Tibial artery (tissue), 4 donors: ENCODE results near the gene TRAF7.
"Not testable (repeated sequence)": the region's sequence is repeated elsewhere in the genome, so short reads cannot be mapped to it uniquely, and the experiment has no call there.

Experiments
- DNase-seq, 2 donors: peaks; one replicate each; pipeline ENCODE4 v3.0.0-alpha.2; 2019
- H3K27ac ChIP-seq, 2 donors: fragments of 200-600 bp; sonication (generic) in 1 of 2; 1 replicate in 1 of 2; 2 replicates in 1 of 2; pipeline ENCODE4 v1.5.1; 2018 to 2019; ENCODE audit warnings: mild to moderate bottlenecking in 1 of 2
- H3K27me3 ChIP-seq, 2 donors: fragments of 200-600 bp; sonication (generic) in 1 of 2; one replicate each; pipeline versions ENCODE4 v1.5.1 to v1.6.0; 2016 to 2019
- H3K36me3 ChIP-seq, 3 donors: fragments of 200-600 bp; sonication (generic) in 2 of 3; one replicate each; pipeline ENCODE4 v1.5.1; 2016 to 2019; ENCODE audit warnings: mild to moderate bottlenecking in 2 of 3
- H3K4me1 ChIP-seq, 4 donors: fragments of 200-600 bp; sonication (generic) in 2 of 4; 1 replicate in 3 of 4; 2 replicates in 1 of 4; pipeline ENCODE4 v1.5.1; 2016 to 2019
- H3K4me3 ChIP-seq, 2 donors: fragments of 200-600 bp; sonication (generic) in 1 of 2; 1 replicate in 1 of 2; 2 replicates in 1 of 2; pipeline ENCODE4 v1.5.1; 2018 to 2019; ENCODE audit warnings: mild to moderate bottlenecking in 2 of 2
- H3K9me3 ChIP-seq, 3 donors: fragments of 200-600 bp; sonication (generic) in 1 of 3; one replicate each; pipeline ENCODE4 v1.5.1; 2016 to 2019
- CTCF ChIP-seq, 2 experiments: fragments of 200-600 bp in 1 of 2; fragments of 450-650 bp in 1 of 2; IDR thresholded peaks; one replicate each; pipeline ENCODE4 v1.5.1; 2017 to 2019; ENCODE audit warnings: antibody characterized with exemption in 2 of 2, mild to moderate bottlenecking in 1 of 2, moderate library complexity in 1 of 2
- intact Hi-C: fragments of 100-400 bp; cut with DNase I; formaldehyde crosslinking; loops from one replicate; pipeline ENCODE4 v1.15.0; 2023; ENCODE audit warnings: low total_unique reads

TRAF7 gene

GRCh38 chr16:2198283-2198682, 42.7 kb downstream of the TRAF7 start:
- Histone ChIP-seq H3K9me3 (no peaks in the 10 kb centered on the region), H3K27ac (no peak overlapping the region), H3K36me3 (no peaks in the 10 kb centered on the region), H3K4me1 (peaks cover 0 to 21% (median 16%) of the 10 kb centered on the region in 4 donors), H3K4me3 (no peak overlapping the region), H3K27me3 (peaks cover 2 to 55% of the 10 kb centered on the region in 2 donors)
- intact Hi-C loops = no loop called here
- TF ChIP-seq CTCF (IDR thresholded peaks at IDR 0.05) = no peak
- DNase-seq = no peak

GRCh38 chr16:2199095-2199494, 43.5 kb downstream of the TRAF7 start:
- no peak for DNase-seq
- Histone ChIP-seq H3K27ac (no peak overlapping the region), H3K9me3 (no peaks in the 10 kb centered on the region), H3K4me1 (peaks cover 0 to 21% (median 16%) of the 10 kb centered on the region in 4 donors), H3K4me3 (no peak overlapping the region), H3K27me3 (peaks cover 2 to 46% of the 10 kb centered on the region in 2 donors), H3K36me3 (no peaks in the 10 kb centered on the region)
- intact Hi-C loops = no loop called here
- TF ChIP-seq CTCF (IDR thresholded peaks at IDR 0.05) = no peak

GRCh38 chr16:2199621-2200139, 44.1 kb downstream of the TRAF7 start:
- Histone ChIP-seq H3K4me3 (no peak overlapping the region), H3K4me1 (peaks cover 0 to 23% (median 16%) of the 10 kb centered on the region in 4 donors), H3K9me3 (no peaks in the 10 kb centered on the region), H3K27ac (no peak overlapping the region), H3K27me3 (peaks cover 2 to 41% of the 10 kb centered on the region in 2 donors), H3K36me3 (no peaks in the 10 kb centered on the region)
- no peak for TF ChIP-seq CTCF (IDR thresholded peaks at IDR 0.05)
- DNase-seq = no peak
- intact Hi-C loops = no loop called here

GRCh38 chr16:2200313-2200712, 44.7 kb downstream of the TRAF7 start:
- H3K36me3 ChIP-seq = no peaks in the 10 kb centered on the region
- intact Hi-C loops = no loop called here
- no peak overlapping the region for H3K4me3 ChIP-seq
- peaks cover 2 to 34% of the 10 kb centered on the region in 2 donors for H3K27me3 ChIP-seq
- H3K9me3 ChIP-seq = no peaks in the 10 kb centered on the region
- H3K27ac ChIP-seq = no peak overlapping the region
- no peak for TF ChIP-seq CTCF (IDR thresholded peaks at IDR 0.05)
- H3K4me1 ChIP-seq = peaks cover 0 to 22% (median 12%) of the 10 kb centered on the region in 4 donors
- DNase-seq = no peak

GRCh38 chr16:2203119-2203688, 47.6 kb downstream of the TRAF7 start:
- DNase-seq, H3K27ac ChIP-seq, H3K4me3 ChIP-seq, H3K9me3 ChIP-seq, intact Hi-C loops: not testable (repeated sequence)
- Histone ChIP-seq H3K36me3 (peaks cover 9 to 17% (median 10%) of the 10 kb centered on the region in 3 donors), H3K27me3 (peaks cover 0 to 10% of the 10 kb centered on the region in 2 donors), H3K4me1 (peaks cover 0 to 18% (median 13%) of the 10 kb centered on the region in 4 donors)

GRCh38 chr16:2204416-2205103, 49.0 kb downstream of the TRAF7 start:
- intact Hi-C loops = no loop called here
- DNase-seq = no peak
- TF ChIP-seq CTCF (IDR thresholded peaks at IDR 0.05) = no peak

More at GRCh38 chr16:2204416-2205103, 49.0 kb downstream of the TRAF7 start:
- H3K9me3 ChIP-seq = no peaks in the 10 kb centered on the region
- peaks cover 0 to under 1% of the 10 kb centered on the region in 2 donors for H3K27me3 ChIP-seq
- peaks cover 18 to 30% (median 24%) of the 10 kb centered on the region in 3 donors for H3K36me3 ChIP-seq
- H3K4me3 ChIP-seq = peak overlapping the region; percentile 68 to 75
- peaks cover 0 to 18% (median 13%) of the 10 kb centered on the region in 4 donors for H3K4me1 ChIP-seq
- peak overlapping the region; percentile 94 to 95 for H3K27ac ChIP-seq
